Gastrocnemius medialis (tissue), 4 donors: ENCODE results near the gene CHKA. TPM values are rescaled to one million over a fixed set of nuclear protein-coding genes. Genes with fewer than 3 reads are reported as not detected.
A peak's percentile ranks its signal among the peaks of the same experiment; 100 is the strongest.

ENCODE experiments used
- ATAC-seq, 2 donors: fragments of 150-250 bp; one replicate each; pipeline ENCODE4 v1.9.1; 2016
- DNase-seq, 2 donors: peaks; one replicate each; pipeline ENCODE4 v3.0.0-alpha.2; 2019
- H3K27ac ChIP-seq, 4 donors: fragments of 200-600 bp; sonication (generic); 1 replicate in 1 of 4; 2 replicates in 3 of 4; pipeline ENCODE4 v1.5.1; 2016 to 2018; ENCODE audit warnings: mild to moderate bottlenecking in 2 of 4, moderate library complexity in 1 of 4
- H3K27me3 ChIP-seq, 3 donors: fragments of 200-600 bp; sonication (generic) in 2 of 3; 1 replicate in 1 of 3; 2 replicates in 2 of 3; pipeline versions ENCODE4 v1.5.1 to v1.6.0; 2016 to 2019; ENCODE audit warnings: mild to moderate bottlenecking in 1 of 3, moderate library complexity in 1 of 3
- H3K36me3 ChIP-seq, 2 donors: fragments of 200-600 bp; sonication (generic) in 1 of 2; one replicate each; pipeline ENCODE4 v1.5.1; 2017 to 2018
- H3K4me1 ChIP-seq, 2 donors: fragments of 200-600 bp; sonication (generic) in 1 of 2; one replicate each; pipeline ENCODE4 v1.5.1; 2016 to 2017; ENCODE audit warnings: mild to moderate bottlenecking in 2 of 2
- H3K4me3 ChIP-seq, 4 donors: fragments of 200-600 bp; sonication (generic) in 3 of 4; 1 replicate in 1 of 4; 2 replicates in 3 of 4; pipeline ENCODE4 v1.5.1; 2016 to 2019; ENCODE audit warnings: mild to moderate bottlenecking in 2 of 4
- H3K9me3 ChIP-seq, 3 donors: fragments of 200-600 bp; sonication (generic) in 2 of 3; 1 replicate in 1 of 3; 2 replicates in 2 of 3; pipeline ENCODE4 v1.5.1; 2016 to 2019
- CTCF ChIP-seq, 5 experiments: fragments of 450-650 bp in 3 of 5; fragments of 200-600 bp in 2 of 5; sonication (generic) in 2 of 5; IDR thresholded peaks in 4 of 5; conservative IDR thresholded peaks in 1 of 5; 1 replicate in 4 of 5; 2 replicates in 1 of 5; pipeline ENCODE4 v1.5.1; 2016 to 2019; ENCODE audit warnings: antibody characterized with exemption in 5 of 5, mild to moderate bottlenecking in 3 of 5, moderate library complexity in 3 of 5
- POLR2A ChIP-seq, 2 donors: fragments of 450-650 bp; IDR thresholded peaks; one replicate each; pipeline ENCODE4 v1.6.1; 2017; ENCODE audit warnings: antibody characterized with exemption in 2 of 2, mild to moderate bottlenecking in 2 of 2, moderate library complexity in 2 of 2
- in situ Hi-C, 4 donors: fragments of 200-750 bp; cut with MboI; loops; one replicate each; pipeline versions ENCODE4 v1.15.0 to v1.8.0; 2017; ENCODE audit warnings: low sequenced_read_pairs in 4 of 4
- intact Hi-C: fragments of 100-400 bp; cut with DNase I; formaldehyde crosslinking; loops from one replicate; pipeline ENCODE4 v1.15.1; 2023; ENCODE audit warnings: low total_unique reads
- total RNA-seq, 4 donors: library from RNA; depleted of rRNA; stranded (reverse); fragments of >200 nt; gene quantifications; one replicate each; pipeline versions ENCODE4 v1.1.0 to v1.2.3, GENCODE V29; 2016

CHKA gene
- total RNA-seq, 4 donors from 2014 or later: 7.3 to 20.9 (median 12.3) TPM

DNA sequence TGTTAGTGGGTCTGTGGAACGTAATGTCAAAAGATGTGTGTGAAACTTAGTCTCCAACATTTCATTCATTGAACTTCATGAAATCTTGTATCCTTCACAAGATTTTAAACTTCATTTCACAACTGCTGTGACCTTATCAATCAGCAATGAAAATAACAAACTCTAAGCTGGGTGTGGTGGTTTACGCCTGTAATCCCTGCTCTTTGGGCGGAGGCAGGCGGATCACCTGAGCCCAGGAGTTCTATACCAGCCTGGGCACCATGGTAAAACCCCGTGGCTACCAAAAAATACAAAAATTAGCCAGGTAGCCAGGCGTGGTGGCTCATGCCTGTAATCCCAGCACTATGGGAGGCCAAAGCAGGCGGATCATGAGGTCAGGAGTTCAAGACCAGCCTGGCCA, 5.1 kb downstream of the CHKA start:
- DNase-seq (no peak), ATAC-seq (no peak)
- no peaks in the 10 kb centered on the region for H3K36me3 ChIP-seq
- intact Hi-C loops: no loop called here
- in situ Hi-C loops: no loop called here
- peaks cover 0 to 18% of the 10 kb centered on the region in 2 donors for H3K4me1 ChIP-seq
- TF ChIP-seq CTCF (IDR thresholded peaks at IDR 0.05 in 4 of 5, conservative IDR thresholded peaks at IDR 0.05 in 1 of 5): no peak
- no peak for TF ChIP-seq POLR2A (IDR thresholded peaks at IDR 0.05)
- H3K27me3 ChIP-seq: no peaks in the 10 kb centered on the region
- H3K27ac ChIP-seq: no peak overlapping the region
- no peak overlapping the region for H3K4me3 ChIP-seq
- H3K9me3 ChIP-seq: no peaks in the 10 kb centered on the region

DNA sequence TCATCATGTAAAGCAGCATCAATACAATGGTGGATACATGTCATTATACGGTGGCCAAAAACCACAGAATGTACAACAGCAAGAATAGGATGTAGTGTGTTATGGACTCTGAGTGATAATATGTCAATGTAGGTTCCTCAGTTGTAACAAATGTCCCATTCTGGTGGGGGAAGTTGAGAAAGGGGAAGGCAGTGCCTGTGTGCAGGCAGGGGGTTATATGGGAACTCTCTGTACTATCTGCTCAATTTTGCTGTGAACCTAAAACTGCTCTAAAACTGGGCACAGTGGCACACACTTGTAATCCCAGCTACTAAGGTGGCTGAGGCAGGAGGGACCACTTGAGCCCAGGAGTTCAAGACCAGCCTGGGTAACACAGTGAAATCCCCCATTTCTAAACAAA, 5.9 kb downstream of the CHKA start:
- H3K27ac ChIP-seq: no peak overlapping the region
- TF ChIP-seq POLR2A (IDR thresholded peaks at IDR 0.05): no peak
- no peaks in the 10 kb centered on the region for H3K9me3 ChIP-seq
- no peaks in the 10 kb centered on the region for H3K36me3 ChIP-seq
- intact Hi-C loops (no loop called here), in situ Hi-C loops (no loop called here)
- H3K4me1 ChIP-seq: peaks cover 0 to 18% of the 10 kb centered on the region in 2 donors
- no peak for ATAC-seq
- no peak overlapping the region for H3K4me3 ChIP-seq
- no peak for DNase-seq
- no peaks in the 10 kb centered on the region for H3K27me3 ChIP-seq

GRCh38 chr11:68113986-68114385, 7.2 kb downstream of the CHKA start:
- Histone ChIP-seq H3K4me1 (peaks cover 0 to 5% of the 10 kb centered on the region in 2 donors), H3K36me3 (no peaks in the 10 kb centered on the region), H3K27ac (peak overlapping the region in 1 of 4 donors; percentile 6), H3K4me3 (no peak overlapping the region), H3K27me3 (no peaks in the 10 kb centered on the region), H3K9me3 (no peaks in the 10 kb centered on the region)
- in situ Hi-C loops: no loop called here
- ATAC-seq (no peak), DNase-seq (no peak)
- intact Hi-C loops: no loop called here
- TF ChIP-seq CTCF (IDR thresholded peaks at IDR 0.05 in 4 of 5, conservative IDR thresholded peaks at IDR 0.05 in 1 of 5) (no peak), POLR2A (IDR thresholded peaks at IDR 0.05) (no peak)

DNA sequence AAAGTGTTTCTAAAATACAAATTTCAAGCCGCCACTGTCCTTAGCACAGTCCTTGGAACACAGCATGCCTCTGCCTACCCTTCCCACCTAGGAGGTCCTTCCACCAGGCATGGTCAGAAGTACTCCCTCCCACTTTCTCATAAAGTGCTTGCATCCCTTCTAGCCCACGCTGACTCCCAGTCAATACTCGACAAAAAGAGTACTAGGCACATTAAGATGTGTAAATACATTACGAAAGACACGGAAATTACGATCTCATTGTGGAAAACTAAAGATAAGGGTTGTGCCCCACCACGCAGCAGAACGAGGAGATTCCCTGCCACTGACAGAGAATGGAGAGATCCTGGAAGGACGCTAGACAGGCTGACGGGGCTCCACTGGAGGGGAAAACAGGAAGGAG, 13.5 kb downstream of the CHKA start:
- Histone ChIP-seq H3K9me3 (no peaks in the 10 kb centered on the region), H3K4me3 (no peak overlapping the region), H3K27ac (no peak overlapping the region), H3K4me1 (peaks cover 0 to 3% of the 10 kb centered on the region in 2 donors), H3K27me3 (no peaks in the 10 kb centered on the region), H3K36me3 (no peaks in the 10 kb centered on the region)
- no peak for ATAC-seq
- intact Hi-C loops: no loop called here
- in situ Hi-C loops: no loop called here
- no peak for DNase-seq
- TF ChIP-seq POLR2A (IDR thresholded peaks at IDR 0.05): no peak
- TF ChIP-seq CTCF (IDR thresholded peaks at IDR 0.05 in 4 of 5, conservative IDR thresholded peaks at IDR 0.05 in 1 of 5): no peak

DNA sequence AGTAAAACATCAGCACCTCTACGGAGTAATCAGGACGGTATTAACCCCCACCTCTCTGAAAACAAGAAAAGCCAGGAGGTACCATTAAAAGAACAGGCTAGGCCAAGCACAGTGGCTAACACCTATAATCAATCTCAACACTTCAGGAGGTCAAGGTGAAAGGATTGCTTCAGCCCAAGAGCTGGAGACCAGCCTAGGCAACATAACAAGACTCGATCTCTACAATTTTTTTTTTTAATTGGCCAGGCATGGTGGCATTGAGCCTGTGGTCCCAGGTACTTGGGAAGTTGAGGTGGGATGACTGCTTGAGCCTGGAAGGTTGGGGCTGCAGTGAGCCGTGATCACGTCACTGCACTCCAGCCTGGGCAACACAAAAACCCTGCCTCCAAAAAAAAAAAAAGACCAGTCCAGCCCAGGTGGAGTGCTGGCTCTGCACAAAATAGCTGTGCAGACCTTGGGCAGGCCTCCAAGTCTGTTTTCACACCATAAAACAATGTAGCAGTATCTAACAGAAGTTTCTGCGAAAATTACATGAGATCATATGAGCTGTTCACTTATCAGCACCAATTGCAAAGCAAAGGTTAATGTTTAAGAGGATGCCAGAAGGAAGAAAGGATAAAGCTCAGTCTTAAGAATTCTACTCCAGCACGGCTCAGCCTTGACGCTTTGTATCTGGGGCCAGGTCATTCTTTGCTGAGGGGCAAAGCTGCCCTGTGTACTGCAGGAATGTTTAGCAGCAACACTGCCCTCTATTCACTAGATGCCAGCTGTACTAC, 14.8 kb downstream of the CHKA start:
- no peak for TF ChIP-seq CTCF (IDR thresholded peaks at IDR 0.05 in 4 of 5, conservative IDR thresholded peaks at IDR 0.05 in 1 of 5)
- no peak for TF ChIP-seq POLR2A (IDR thresholded peaks at IDR 0.05)
- ATAC-seq (no peak), DNase-seq (no peak)
- intact Hi-C loops: no loop called here
- Histone ChIP-seq H3K4me3 (no peak overlapping the region), H3K27ac (no peak overlapping the region), H3K27me3 (no peaks in the 10 kb centered on the region), H3K36me3 (no peaks in the 10 kb centered on the region), H3K4me1 (peaks cover 0 to 3% of the 10 kb centered on the region in 2 donors), H3K9me3 (no peaks in the 10 kb centered on the region)
- in situ Hi-C loops: no loop called here
